HG03342 (cell line): Measurements from ENCODE around the gene PRPH.
"Not testable (repeated sequence)": the region's sequence is repeated elsewhere in the genome, so short reads cannot be mapped to it uniquely, and the experiment has no call there.

Experiments
- ATAC-seq: cut with Tn5 transposase; IDR thresholded peaks from one replicate; pipeline ENCODE4 v1.9.1; 2021; ENCODE audit warnings: mild to moderate bottlenecking, moderate library complexity; ENCODE audit not compliant: unreplicated experiment

Gene PRPH

DNA sequence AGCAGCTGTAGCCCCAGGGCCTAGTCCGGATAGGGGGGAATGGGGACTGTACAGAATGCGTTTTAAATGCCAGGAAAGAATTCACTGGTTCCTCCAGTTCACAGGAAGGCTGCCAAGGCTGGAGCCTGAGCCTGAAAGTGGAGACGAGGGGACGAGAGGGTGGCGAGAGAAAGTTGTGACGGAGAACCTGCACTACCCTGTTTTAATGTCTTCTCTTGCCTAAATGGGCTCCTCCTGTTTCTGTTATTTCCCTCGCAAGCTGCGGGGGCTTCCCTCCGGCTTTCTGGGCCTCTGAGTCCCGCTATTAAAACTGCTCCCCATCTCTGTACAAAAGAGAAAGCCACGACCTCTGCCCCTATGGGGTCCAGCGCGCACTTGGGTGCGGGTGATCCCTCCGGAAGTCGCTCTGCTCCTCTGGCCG lies 37.5 kb downstream of the PRPH start:
- ATAC-seq = no peak

DNA sequence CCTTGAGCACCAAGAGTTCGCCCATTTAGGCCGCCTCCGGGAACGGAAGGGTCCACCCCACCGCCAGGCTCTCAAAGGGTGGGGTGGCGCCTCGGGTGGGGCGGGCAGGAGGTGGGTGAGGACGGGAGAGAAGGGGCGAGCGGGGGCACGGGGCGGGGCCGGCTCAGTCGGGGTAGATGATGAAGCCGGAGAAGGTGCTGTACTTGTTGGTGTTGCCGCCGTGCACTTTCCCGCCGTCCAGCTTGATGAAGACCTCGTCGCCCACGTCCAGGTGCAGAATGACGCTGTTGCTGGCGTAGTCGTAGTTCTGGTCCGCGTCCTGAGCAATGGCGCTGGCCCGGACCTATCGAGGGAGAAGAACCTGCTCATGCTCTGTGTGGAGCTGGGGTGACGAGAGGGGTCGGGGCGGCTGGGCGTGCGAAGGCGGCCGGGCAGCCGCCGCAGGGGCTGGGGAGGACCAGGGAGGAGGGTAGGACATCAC lies 38.0 kb downstream of the PRPH start:
- no peak for ATAC-seq

DNA sequence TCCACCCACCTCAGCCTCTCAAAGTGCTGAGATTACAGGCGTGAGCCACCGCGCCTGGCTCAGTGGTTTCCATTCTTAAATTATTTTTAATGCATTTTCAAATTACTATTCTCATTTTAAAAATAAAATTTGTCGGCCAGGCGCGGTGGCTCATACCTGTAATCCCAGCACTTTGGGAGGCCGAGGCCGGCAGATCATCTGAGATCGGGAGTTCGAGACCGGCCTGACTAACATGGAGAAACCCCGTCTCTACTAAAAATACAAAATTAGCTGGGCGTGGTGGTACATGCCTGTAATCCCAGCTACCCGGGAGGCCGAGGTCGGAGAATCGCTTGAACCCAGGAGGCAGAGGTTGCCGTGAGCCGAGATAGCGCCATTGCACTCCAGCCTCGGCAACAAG lies 38.8 kb downstream of the PRPH start:
- ATAC-seq = not testable (repeated sequence)

DNA sequence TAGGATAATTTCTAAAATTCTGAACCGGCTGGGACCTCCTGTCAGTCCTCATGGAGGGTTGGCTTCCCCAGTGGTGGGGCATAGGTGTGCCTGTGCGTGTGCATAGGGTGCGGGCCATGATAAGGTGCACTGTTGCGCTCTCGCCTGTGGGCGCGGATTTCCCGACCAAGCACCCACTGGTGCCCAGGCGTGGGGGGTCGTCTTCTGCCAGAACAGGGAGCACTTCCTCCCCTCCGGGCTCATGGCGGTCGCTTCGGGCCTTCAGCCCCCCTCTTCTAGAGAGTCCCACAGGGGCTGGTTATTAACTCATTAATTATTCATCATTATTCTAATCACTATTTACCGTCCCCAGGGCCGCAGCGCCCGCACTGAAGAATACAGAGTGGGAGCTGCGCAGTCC lies 39.3 kb downstream of the PRPH start:
- no peak for ATAC-seq

DNA sequence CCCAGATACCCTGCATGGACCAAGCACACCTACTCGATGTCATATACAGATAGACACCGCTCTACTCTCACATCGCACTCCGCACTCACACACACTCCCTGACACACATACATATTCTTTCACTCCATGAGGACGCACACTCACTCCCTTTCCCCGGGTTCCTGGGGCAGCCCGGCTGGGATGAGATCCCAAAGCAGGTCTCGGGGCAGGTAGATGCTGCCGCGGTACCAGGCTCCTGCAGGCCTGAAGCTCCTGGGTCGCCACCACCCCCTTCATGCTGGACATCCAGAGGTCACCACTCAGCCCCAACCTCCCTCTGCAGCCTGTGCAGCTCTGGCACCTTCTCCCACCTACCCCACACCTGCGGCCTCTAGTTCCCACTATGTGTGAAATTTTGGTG lies 39.7 kb downstream of the PRPH start:
- ATAC-seq = no peak

DNA sequence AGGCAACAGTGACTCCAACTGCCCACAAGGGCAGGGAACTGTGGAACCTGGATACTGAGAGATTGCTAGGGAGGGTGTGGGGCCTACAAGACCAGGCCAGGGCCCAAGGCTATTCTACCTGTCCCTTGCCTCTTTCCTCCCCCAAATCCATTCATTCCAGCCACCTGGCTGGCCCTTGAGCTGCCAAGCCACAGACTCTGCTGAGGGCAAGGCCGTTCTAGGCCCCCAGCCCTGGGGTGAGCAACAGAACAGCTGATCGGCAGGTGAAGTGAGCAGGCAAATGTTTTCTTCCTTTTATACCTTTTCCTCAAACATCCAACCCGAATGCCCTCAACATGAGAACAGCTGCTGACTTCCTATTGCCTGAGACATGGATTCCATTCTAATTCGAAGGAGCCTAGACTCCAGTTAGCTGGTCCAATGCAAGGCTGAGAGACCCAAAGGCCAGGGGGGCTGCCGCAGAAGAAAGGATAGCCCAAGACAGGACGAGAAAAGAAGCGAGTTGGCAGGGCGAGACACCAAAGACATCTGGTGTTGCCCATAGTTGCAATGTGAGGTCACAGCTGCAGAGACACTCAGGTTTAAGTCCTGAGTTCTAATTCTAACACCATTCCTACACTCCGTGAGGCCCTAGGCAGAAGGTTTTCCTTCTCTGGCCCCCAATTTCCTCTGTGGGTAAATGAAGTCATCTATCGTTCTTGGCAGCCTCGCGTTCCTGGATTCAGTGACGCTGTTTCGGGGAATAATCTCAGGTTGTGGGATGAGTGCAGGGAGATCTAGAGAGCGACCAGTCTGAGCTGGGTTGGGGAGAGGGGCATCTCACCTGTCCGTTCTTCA lies 40.4 kb downstream of the PRPH start:
- no peak for ATAC-seq

DNA sequence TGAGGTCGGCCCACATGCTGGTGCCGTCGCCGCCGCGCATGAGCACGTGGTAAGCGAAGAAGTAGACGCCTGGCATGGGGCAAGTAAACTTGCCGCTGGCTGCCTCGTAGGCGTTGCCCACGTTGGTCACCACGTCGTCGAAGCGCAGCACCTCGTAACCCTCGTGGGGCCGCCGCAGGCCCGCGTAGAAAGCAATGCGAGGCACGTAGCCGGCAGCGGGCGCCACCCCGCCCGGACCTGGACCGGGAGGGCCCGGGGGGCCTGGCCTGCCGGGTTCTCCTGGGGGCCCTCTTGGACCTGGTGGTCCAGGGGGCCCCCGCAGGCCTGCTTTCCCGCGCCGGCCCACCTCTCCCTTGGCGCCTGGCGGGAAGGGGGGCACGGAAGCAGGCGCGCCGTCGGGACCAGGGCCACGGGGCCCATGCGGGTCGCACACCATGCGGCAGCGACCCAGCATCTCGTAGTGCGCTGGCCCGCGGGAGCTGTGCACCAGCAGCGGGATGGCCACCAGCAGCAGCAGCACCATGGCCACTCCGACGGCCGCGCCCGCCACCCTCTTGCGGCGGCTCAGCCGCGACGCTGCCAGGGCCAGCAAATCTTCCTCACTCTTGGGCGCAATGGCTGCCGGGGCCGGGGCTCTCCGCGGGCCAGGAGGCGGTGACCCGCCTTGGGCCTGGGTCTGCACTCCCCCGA lies 41.2 kb downstream of the PRPH start:
- ATAC-seq = no peak

DNA sequence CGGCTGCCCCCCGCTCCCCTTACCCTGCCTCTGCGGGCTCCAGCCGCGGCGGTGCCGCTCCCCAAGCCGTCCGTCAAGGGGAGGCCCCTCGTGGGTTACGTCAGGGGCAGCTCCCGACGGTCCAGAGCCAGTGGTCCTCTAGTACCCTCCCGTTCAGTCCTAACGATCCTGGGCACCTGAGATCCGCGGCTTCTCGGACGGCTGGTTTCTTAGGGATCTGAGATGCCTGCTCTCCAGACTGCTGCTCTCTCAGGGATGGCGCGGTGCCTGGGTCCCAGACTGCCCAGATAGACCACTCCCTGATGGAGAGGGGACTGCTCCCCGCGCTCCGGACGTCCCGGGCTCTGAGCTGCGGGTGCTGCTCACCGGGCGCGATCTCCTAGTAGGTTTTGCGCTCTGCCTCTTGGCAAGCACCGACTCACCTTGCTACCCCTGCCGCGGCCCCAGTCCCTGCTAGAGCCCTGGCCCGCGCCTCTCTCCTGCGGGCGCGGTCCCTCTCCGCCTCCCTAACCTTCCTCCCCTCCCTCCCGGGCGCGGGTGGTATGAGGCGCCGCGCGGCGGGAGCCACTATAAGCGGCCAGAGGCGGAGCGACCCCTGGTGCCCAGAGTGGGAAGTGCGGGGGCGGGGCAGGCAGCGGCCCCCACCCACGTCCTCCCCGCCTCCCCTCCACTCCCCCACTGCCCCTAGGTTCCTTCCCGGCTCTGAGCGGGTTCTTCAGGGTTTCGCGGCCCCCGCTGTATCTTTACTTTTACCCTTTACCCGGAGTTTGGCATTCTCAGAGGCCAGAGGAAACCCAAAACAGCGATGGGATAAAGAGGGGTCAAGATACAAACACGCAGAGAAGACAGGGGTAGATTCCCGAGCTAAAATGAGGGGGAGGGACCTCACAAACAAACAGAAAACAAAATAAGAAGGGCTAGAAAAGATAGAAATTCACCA lies 42.0 kb downstream of the PRPH start, which contains the start of gene C1QL4:
Gene C1QL4, minus strand, starts transcription at position 544 of the 940 bp plus-strand sequence. CDS start 711 bp downstream, outside the sequence.
- ATAC-seq = peak; percentile 78

DNA sequence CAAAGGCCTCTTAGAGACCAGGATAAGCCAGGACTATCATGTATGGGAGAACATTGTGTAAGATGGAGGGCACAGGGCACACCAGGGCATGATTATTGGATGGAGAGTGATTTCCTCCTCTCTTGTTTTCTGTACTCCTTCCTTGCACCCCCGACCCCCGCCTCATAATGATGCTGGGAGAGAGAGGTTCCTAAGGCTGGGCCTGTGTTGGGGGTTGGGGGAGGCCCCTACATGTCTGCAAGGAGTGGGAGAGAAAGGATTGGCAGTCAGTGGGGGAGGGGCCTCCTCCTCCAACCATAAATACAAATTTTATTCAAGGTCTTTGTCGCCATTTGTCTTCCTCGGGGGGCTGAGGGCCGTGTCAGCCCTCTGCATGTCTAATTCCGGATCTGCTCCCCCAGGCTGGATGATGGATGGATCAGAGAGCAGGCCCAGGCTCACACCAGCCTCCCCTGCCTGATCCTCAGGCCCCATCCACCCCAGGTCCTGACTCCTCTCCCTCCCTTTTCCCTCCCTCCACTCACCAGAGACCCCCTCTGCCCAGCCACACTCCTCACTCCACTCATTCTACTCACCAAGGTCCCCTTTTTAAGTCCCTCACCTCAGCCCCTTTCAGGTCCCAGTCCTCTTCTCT lies 44.0 kb downstream of the PRPH start:
- no peak for ATAC-seq

DNA sequence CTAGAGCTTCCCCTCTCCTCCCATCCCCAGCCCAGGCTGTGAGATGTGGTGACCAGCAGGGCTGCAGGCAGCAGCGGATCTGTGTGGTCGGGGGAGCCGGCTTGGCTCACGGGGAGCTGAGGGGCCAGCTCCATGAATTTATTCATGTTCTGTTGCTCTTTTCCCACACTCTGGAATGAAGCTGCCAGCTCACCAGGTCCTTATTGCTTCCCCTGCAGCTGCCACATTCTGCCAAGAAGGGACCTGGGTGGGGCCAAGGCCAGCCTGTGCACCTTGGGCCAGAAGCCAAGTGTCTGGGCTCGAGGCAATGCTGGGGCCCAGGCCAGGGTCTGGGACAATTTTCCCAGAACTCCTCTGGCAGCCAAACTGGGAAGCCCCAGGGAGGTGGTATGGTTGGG lies 44.5 kb downstream of the PRPH start:
- ATAC-seq = no peak

DNA sequence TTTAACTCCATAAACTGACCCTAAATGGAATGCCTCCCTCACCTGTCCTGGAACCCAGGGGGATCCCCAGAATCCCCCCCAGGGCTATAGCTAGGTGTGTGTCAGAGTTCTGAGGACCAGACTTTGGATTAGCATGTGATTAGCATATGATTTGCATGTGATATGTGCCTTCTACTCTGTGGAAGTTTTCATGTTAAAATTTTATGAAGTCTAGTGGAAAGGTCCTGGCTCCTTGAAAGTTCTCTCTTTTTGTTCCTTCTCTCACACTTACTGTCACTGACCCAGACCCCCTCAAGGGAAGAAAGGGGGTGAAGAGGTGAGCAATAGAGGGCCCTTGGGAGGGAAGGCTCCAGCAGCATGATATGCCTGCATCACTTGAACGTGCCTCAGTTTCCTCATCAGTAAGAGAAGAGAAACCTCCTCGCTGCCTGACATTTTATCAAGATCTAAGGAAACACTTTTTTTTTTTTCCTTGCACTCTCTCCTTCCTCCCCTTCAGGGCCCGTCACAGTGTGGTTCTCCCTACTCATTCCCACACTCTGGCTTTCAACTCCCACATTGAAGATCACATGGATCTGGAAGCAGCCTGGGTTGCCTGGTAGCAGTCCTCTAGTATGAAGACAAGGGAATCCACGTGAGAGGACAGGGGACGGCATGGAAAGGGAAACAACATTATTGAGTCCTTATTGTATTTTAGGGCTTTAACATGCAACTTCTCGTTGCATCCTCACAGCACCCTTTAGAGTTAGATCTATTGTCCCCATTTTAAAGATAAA lies 45.3 kb downstream of the PRPH start:
- no peak for ATAC-seq

DNA sequence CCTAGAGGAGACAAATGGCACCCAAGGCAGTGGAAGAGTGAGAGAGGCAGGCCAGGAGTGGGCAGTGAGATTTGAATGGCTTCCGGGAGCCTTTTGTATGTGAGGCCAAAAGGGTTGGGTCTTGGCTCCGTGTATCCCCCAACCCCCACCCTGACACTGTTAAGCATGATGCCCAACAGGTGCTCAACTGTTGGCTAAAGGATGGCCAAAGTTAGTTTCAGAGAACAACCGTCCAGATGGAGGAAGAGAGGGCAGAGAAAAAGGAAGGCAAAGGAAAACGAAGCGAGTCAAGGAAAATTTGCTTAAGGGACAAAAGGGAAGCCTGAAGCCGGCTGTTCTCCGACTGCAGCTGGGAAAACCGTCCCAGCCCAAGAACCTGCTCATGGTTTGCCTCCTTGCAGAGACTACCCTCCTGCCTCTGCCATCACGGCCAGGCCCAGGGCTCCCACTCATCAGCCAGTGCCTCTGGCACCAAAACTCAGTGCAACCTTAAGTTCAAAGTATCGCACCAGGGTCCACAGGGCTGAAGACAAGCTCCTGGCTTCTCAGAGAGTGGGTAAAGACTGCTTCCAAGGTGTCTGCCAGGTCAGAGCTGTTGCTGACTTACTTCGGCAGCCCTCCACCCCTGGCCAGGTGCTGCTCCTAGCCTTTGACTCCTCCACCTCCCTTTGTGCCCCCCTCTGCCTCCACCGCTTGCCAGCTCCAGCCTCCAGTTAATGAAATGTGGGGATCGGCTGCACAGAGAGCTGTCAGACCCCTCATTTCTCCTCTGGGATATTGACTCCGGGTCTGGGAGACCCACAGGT lies 46.2 kb downstream of the PRPH start:
- ATAC-seq = no peak

DNA sequence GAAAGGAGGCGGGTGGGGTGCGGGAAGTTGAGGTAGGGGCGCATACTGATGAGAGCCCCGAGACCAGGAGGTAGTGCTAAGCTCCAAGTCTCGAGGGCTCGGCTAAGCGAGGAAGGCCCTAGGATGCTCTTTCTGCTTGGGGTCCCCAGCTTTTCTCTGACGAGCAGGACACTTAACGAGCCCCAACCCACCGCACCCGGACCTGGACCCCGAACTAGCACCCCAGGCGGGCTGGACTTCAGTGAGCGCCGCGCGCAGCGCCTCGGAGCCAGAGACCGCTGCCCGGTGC lies 46.8 kb downstream of the PRPH start:
- no peak for ATAC-seq

DNA sequence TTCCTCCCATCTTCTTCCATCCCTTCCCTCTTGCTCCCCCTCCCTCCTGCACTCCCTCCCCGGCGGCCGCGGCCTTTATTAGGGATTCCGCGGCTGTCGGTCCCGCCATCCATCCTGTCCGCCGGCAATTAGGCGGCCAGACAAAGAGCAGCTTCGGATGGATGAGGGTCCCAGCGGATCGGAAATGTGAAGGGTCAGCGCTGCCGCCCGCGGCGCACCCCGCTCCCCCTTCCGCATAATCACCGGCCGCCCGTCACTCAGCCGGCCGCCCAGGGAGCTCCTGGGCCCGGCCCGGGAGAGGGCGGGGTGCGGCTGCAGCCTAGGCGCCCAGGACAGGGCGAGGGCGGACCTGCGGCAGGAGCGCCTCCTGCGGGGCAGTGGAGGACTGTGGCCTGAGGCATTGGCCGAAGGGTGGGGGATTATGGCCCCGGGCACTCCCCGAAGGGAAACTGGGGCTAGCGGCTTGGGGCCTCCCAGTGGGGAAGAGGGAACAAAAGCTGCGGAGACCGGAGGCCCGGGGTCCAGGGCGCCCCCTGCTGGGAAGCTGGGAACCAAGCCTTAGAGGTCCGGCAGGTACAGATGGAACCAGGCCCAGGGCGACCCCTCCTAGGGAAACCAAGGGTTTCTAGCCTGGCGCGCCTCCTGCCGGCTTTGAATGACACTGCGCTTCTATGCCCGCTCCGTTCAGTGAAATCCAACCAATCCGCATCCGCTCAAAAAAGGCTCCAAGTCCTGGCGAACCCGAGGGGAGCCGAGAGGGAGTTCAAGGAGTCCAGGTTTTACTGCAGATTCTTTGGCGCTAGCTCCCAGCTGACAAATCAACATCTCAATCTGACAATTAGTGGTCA lies 47.3 kb downstream of the PRPH start:
- peak; percentile 63 for ATAC-seq

DNA sequence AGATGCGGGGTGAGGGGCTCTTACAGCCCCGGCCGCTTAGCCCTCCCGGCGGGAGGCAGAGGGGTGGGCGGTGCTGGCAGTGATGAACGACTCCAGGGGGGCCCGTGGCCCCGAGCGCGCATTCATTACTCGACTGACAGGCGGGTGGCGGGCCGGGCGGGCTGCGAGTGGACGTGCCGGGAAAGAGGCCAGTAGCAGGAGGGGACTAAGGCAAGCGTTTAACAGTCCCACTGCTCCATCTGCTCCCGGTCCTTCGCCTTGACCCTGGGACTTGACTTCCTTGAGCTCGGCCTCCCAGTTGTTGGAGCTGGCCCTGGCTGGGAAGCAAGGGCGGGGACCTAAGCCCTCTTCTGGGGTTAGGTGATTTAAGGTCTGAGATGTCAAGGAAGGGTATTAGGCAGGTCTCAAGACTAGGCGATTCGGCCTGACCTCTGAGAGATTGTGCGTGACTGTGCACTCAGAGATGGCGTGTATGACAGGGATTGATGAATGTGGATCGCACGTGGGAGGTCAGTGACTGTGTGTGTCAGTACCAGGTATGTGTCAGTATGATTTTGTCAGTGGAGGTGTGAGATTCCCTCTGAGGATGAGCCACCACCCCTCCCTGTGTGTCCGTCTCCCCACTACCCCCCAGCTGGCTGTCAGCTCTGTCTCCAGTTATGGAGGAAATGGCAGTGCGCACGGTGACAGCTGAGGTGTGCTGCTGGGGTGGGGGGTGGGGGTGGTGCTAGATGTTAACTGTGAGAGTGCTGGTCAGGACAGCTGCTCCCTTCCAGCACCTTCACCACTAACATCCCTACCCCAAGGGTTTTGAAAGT lies 48.2 kb downstream of the PRPH start:
- no peak for ATAC-seq

DNA sequence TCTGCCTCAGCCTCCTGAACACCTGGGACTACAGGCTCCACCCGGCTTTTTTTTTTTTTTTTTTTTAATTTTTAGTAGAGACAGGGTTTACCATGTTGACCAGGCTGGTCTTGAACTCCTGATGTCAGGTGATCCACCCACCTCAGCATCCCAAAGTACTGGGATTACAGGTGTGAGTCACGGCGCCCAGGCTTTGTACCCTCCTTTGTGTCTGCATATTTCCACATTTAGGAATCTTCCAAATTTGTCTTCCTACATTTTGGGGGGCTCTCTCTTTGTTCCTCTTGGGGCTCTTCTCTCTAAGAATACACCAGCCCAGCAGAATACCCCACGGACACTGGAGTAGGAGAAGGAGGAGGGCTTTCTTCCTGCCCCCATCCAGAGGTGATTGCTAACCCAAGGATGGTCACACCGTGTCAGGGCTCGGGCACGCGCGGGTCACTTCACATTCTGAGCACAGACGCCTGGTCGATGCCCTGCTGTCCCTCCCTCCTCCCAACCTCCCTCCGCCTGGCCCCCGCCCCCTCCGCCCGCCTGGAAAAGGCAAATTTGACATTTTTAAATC lies 49.6 kb downstream of the PRPH start:
- no peak for ATAC-seq
